ENCODE data around the gene KCTD10. TPM values are rescaled to one million over a fixed set of nuclear protein-coding genes. Genes with fewer than 3 reads are reported as not detected.
A peak's percentile ranks its signal among the peaks of the same experiment; 100 is the strongest.

KCTD10 gene
- total RNA-seq, 1 experiment from 2014 or later: 55.2 TPM

- Histone ChIP-seq H3K27ac (ENCODE audit: low read length) (no peak overlapping the region), H3K27me3 (ENCODE audit: control insufficient read depth, insufficient read depth, low read length) (no peaks in the 10 kb centered on the region), H3K4me3 (ENCODE audit: low read depth in 2 of 2, low read length in 2 of 2) (no peak overlapping the region), H3K36me3 (ENCODE audit: control insufficient read depth, insufficient read depth, low read length) (peaks cover 8% of the 10 kb centered on the region), H3K9me3 (ENCODE audit: control insufficient read depth, insufficient read depth, low read depth, low read length) (no peaks in the 10 kb centered on the region), H3K4me1 (ENCODE audit: control insufficient read depth, insufficient read depth, low read length) (peaks cover 26% of the 10 kb centered on the region)
- in situ Hi-C loops (cut with HindIII; ENCODE audit: low pct_unique_long_range_greater_than_20kb, low sequenced_read_pairs): no loop called here
- no peak for ATAC-seq
- BruUV-seq (replicated peaks): TSS peak; percentile 43
- TF ChIP-seq CTCF (IDR thresholded peaks at IDR 0.05) (no peak), REST (IDR thresholded peaks at IDR 0.05; ENCODE audit: insufficient read depth in 1 of 2, low read depth in 2 of 2, low read length in 1 of 2) (no peak), TCF7L2 (IDR thresholded peaks at IDR 0.05; ENCODE audit: low read depth, low read length) (no peak), POLR2AphosphoS5 (IDR thresholded peaks at IDR 0.05; ENCODE audit: low read depth, low read length) (no peak), SIN3A (IDR thresholded peaks at IDR 0.05; ENCODE audit: borderline replicate concordance, insufficient read depth, low read depth, low read length) (no peak)
- no peak for DNase-seq (ENCODE audit: low read depth, low spot score)
- intact Hi-C loops (cut with micrococcal nuclease; ENCODE audit: unreplicated experiment): no loop called here
- ChIA-PET POLR2A (no interaction called here), CTCF (no interaction called here)
Observed at GRCh38 chr12:109458771-109459208, 18.3 kb downstream of the KCTD10 start.

GRCh38 chr12:109458086-109458485, 19.0 kb downstream of the KCTD10 start:
- Histone ChIP-seq H3K9me3 (ENCODE audit: control insufficient read depth, insufficient read depth, low read depth, low read length) (no peaks in the 10 kb centered on the region), H3K27ac (ENCODE audit: low read length) (no peak overlapping the region), H3K4me1 (ENCODE audit: control insufficient read depth, insufficient read depth, low read length) (peaks cover 20% of the 10 kb centered on the region), H3K4me3 (ENCODE audit: low read depth in 2 of 2, low read length in 2 of 2) (no peak overlapping the region), H3K27me3 (ENCODE audit: control insufficient read depth, insufficient read depth, low read length) (no peaks in the 10 kb centered on the region), H3K36me3 (ENCODE audit: control insufficient read depth, insufficient read depth, low read length) (peaks cover 8% of the 10 kb centered on the region)
- intact Hi-C loops (cut with micrococcal nuclease; ENCODE audit: unreplicated experiment) (no loop called here), in situ Hi-C loops (cut with HindIII; ENCODE audit: low pct_unique_long_range_greater_than_20kb, low sequenced_read_pairs) (no loop called here)
- ChIA-PET POLR2A (no interaction called here), CTCF (interaction anchor here (0.6 kb wide), 1 partner anchor 50 kb away, joined by 3 read pairs; no protein-coding TSS in a partner anchor)
- TF ChIP-seq SIN3A (IDR thresholded peaks at IDR 0.05; ENCODE audit: borderline replicate concordance, insufficient read depth, low read depth, low read length): no peak
- TF ChIP-seq TCF7L2 (IDR thresholded peaks at IDR 0.05; ENCODE audit: low read depth, low read length): no peak
- no peak for TF ChIP-seq REST (IDR thresholded peaks at IDR 0.05; ENCODE audit: insufficient read depth in 1 of 2, low read depth in 2 of 2, low read length in 1 of 2)
- no peak for TF ChIP-seq CTCF (IDR thresholded peaks at IDR 0.05)
- no peak for TF ChIP-seq POLR2AphosphoS5 (IDR thresholded peaks at IDR 0.05; ENCODE audit: low read depth, low read length)
- ATAC-seq: no peak
- no peak for DNase-seq (ENCODE audit: low read depth, low spot score)
- no TSS peak for BruUV-seq (replicated peaks)

All from Panc1 (cell line).